GM21381 (cell line): ENCODE data around the gene MKNK1.

Experiments used
- ATAC-seq: cut with Tn5 transposase; IDR thresholded peaks from one replicate; pipeline ENCODE4 v1.9.1; 2021; ENCODE audit warnings: mild to moderate bottlenecking, moderate library complexity; ENCODE audit not compliant: unreplicated experiment

Gene MKNK1

DNA sequence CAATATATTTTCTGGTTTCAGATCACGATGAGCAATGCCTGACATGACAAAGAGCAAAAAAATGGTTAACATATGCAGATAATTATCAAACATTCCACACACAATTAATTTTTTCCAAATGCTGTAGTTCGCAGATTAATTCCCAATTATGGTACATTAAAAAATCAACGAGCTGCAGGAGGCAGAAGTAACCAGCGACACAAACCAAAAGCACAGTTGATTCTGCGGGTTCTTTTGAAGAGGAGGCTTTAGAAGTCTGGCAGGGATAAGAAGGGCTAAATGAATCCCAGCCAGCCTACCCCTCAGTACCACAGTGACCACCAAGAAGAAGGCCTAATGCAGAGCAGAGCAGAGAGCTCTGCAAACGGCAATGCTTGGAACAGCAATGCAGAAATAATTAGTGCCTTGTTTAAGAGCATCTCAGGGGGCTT, 35.6 kb downstream of the MKNK1 start:
- ATAC-seq, result no peak

GRCh38 chr1:46563341-46563740, 40.7 kb downstream of the MKNK1 start:
- ATAC-seq, result no peak

DNA sequence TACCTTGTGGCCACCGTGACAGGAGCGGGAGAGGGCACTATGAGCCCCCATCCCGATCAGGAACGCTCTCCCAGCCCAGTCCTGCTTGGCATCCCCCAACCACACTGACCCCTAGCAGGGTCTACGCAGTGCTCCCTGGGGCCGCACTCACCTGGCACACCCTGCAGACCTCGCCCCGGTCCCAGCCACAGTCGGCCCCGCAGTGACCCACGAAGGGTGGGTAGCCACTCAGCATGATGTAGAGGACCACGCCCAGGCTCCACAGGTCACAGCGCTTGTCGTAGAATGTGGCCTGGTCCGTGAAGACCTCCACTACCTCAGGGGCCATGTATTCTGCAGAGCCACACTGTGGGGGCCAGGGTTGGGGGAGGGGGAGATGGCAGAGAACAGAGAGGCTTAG, 41.6 kb downstream of the MKNK1 start:
- no peak for ATAC-seq

GRCh38 chr1:46558966-46559365, 45.1 kb downstream of the MKNK1 start:
- ATAC-seq, result no peak

- no peak for ATAC-seq
Measured at GRCh38 chr1:46558141-46558963, 45.7 kb downstream of the MKNK1 start.

DNA sequence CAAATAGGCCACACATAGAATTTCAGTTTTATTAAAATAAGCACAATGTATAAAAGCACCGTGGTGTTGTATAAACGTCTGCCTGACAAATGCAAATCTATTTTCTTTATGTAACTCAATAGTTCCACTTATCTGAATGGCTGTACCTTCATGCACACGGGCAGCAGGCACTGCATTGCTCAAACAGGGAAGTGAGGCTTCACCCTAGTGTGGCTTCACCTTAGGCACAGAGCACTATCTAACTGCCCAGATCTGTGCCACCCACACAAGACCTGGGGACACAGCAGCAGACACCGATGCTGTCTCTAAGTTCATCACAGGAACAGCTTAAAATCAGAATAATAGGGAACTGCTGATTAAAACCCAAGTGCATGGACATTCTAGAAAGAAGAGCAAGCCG, 46.7 kb downstream of the MKNK1 start:
- no peak for ATAC-seq

DNA sequence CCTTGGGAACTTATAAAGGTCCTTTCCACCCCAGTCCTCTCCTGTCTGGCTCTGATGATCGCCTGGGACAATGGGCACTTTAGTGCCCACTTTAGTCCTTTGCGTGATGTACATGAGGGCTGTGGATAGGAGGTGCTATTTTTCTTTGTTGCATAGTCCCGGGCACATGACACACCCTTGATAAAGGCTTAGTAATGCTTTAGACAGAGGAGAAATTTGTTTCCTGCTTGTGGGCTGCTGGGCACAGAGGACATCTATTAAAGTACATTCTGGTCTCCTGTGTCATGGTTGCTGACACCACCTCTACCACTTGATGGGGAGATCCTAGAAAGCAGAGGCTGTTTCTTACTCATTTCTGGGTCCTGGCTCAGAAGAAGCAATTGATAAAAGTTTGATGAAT, 47.2 kb downstream of the MKNK1 start:
- ATAC-seq, result no peak

- no peak for ATAC-seq
Measured at GRCh38 chr1:46555826-46556619, 48.0 kb downstream of the MKNK1 start.

- no peak for ATAC-seq
Measured at GRCh38 chr1:46554597-46555381, 49.3 kb downstream of the MKNK1 start.

GRCh38 chr1:46554236-46554596, 49.9 kb downstream of the MKNK1 start:
- no peak for ATAC-seq

DNA sequence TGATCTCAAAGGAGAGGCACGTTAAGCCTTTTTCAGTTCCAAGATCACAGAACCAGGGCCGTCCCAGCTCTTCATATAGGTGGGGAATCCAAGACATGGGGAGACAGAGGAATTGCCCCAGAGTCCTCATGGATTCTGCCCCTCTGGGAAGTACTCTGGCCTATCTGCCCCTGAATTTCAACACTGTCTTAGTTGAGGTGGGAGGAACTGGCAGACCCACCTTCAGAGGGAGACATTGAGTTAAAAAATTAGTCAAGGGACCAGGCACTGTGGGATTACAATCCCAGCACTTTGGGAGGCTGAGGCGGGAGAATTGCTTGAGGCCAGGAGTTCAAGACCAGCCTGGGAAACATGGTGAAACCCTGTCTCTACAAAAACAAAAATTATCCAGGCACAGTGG, 50.6 kb downstream of the MKNK1 start:
- no peak for ATAC-seq

DNA sequence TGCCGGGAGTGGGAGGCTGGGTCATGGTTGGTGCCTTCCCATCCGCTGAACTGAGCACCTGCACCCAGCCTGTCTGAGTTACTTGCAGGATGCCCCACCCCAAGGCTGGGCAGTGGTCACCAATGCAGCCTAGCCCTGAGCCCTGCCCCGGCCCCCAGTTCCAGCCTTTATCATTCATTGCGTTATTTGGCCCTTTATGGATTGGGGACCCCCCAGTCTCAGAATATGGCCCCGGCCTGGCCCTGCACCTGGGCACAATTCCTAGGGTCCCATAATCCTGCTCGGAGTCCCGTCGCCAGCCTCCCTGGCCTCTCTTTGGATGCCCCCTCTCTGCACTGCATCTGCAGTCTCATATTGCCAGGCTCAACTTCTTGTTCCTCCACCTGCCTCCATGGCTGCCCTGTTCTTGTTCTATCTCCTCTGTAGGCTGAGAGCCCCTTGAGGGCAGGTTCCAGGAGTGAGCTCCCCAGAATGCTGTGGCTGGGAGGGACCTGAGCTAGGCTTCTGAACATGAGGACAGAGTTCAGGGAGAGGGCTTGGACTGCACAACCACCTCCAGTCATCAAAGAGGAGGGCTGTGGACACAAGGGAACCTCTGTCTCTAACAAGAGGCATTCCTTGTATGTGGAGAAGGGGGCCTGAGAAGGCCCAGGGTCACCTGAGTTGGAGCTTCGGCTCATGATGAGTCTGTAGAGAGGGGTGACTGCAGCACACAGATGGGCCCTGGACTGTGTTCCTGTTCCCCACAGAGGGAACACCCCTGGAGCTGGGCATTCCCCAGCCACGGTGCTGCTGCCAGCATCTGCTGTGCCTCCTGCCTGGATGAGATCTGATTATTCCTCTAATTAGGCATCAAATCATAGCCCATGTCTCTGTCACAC, 51.5 kb downstream of the MKNK1 start:
- no peak for ATAC-seq

GRCh38 chr1:46551597-46552095, 52.4 kb downstream of the MKNK1 start, which contains the start of gene KNCN:
TSS of gene KNCN (minus strand) at chr1:46551647. CDS start at chr1:46551215, 432 bp downstream.
- no peak for ATAC-seq

- no peak for ATAC-seq
Measured at GRCh38 chr1:46550751-46551231, 53.3 kb downstream of the MKNK1 start.

- no peak for ATAC-seq
Measured at GRCh38 chr1:46549697-46550681, 54.1 kb downstream of the MKNK1 start.

GRCh38 chr1:46547481-46548383, 56.3 kb downstream of the MKNK1 start:
- no peak for ATAC-seq

DNA sequence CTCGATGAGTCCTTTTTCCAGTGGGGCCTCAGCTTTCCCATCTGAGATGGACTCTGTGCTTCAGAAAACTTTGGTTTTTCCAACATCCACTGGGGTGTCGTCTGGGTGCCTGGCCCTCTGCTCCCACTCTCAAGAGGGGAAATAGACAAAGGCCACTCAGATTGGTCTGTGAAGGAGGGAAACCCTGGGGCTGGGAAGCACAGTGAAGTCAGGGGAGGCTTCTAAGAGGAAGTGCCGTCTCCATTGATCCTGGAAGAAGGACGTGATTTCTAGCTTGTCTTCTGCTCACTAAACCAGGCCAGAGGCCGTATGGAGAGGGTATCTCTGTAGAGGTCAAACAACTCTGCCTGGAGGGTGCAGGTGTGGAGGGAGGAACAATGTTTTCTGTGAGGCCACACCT, 57.9 kb downstream of the MKNK1 start:
- ATAC-seq, result no peak

DNA sequence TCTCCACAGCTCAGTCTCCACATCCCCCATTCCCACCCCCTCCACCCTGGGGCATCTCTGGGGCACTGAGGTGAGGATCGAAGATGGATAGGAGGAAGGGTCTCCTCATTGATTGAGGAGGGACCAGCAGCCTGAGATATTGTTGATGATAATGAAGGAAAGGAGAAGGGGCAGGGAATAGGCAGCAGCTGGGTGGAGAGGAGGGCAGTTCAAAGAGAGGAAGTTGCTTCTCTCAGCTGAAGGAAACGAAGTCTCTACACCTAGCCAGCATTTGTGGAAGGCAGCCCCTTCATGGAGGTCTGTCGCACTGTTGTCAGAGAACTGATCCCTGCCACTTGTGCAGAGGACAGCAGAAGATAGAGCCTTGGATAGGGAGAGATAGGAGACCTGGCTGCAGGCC, 58.3 kb downstream of the MKNK1 start:
- ATAC-seq, result no peak
